HL-60 (cell line): Measurements from ENCODE around the gene AKAP12.

Source experiments
- CTCF ChIP-seq: IDR thresholded peaks from one replicate; pipeline ENCODE4 v1.5.1; 2011; ENCODE audit warnings: low read length, control low read depth, inconsistent platforms; ENCODE audit not compliant: insufficient read depth
- GABPA ChIP-seq: IDR thresholded peaks from 2 replicates; pipeline ENCODE4 v1.6.1; 2012; ENCODE audit warnings: low read depth
- POLR2AphosphoS5 ChIP-seq: IDR thresholded peaks from 2 replicates; pipeline ENCODE4 v1.6.1; 2012; ENCODE audit warnings: low read depth

GRCh38 chr6:151289399-151290007 is 49.7 kb downstream of the AKAP12 start:
- TF ChIP-seq CTCF, result no peak
- TF ChIP-seq POLR2AphosphoS5, result no peak
- TF ChIP-seq GABPA, result no peak
